Esophagus squamous epithelium (tissue), 4 donors: Measurements from ENCODE around the gene TBX6.

Source experiments
- CTCF ChIP-seq, 6 experiments: fragments of 450-650 bp in 4 of 6; fragments of 200-600 bp in 2 of 6; sonication (generic) in 2 of 6; IDR thresholded peaks; one replicate each; pipeline ENCODE4 v1.5.1; 2016 to 2019; ENCODE audit warnings: antibody characterized with exemption in 6 of 6, mild to moderate bottlenecking in 4 of 6, moderate library complexity in 4 of 6
- POLR2A ChIP-seq, 4 donors: fragments of 450-650 bp; IDR thresholded peaks; one replicate each; pipeline ENCODE4 v1.6.1; 2017; ENCODE audit warnings: antibody characterized with exemption in 4 of 4, mild to moderate bottlenecking in 4 of 4, moderate library complexity in 3 of 4

GRCh38 chr16:30060346-30060745 is 31.4 kb downstream of the TBX6 start:
- TF ChIP-seq POLR2A (IDR thresholded peaks at IDR 0.05): no peak
- TF ChIP-seq CTCF (IDR thresholded peaks at IDR 0.05): no peak
